Ovary (tissue), 3 donors: ENCODE data around the gene FOLR3.

Experiments used
- EP300 ChIP-seq: sonication (generic); formaldehyde crosslinking; IDR thresholded peaks from one replicate; pipeline ENCODE4 v1.6.1; 2017; ENCODE audit warnings: antibody characterized with exemption
- POLR2A ChIP-seq: fragments of 450-650 bp; IDR thresholded peaks from one replicate; pipeline ENCODE4 v1.6.1; 2017; ENCODE audit warnings: antibody characterized with exemption, mild to moderate bottlenecking, moderate library complexity
- TF ChIP-seq, protein P1 (sequence below), 3 donors: fragments of 450-650 bp in 2 of 3; fragments of 200-600 bp in 1 of 3; IDR thresholded peaks; one replicate each; pipeline versions ENCODE4 v1.5.1 to v1.8.0; 2016 to 2022; ENCODE audit warnings: antibody characterized with exemption in 3 of 3, mild to moderate bottlenecking in 1 of 3
- donor health status: DM: no; HTN: no; CAD: no.

DNA sequence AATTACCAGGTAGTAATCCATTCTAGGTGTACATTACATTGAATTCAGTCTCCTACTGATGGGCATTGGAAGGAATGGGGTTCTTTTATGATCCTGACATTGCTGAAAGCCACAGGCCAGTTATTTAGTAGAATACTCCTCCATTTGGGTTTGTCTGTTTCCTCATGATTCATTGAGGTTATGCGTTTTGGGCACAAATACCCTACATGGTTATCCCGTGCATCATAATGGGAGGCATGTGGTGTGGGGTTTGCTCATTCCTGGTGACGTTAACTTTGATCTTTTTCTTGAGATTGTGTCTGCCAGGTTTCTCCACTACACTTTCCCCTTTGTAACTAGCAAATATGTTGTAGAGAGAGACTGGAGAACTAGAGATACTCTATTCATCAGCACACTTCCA lies 5.5 kb downstream of the FOLR3 start:
- TF ChIP-seq, protein P1, sequence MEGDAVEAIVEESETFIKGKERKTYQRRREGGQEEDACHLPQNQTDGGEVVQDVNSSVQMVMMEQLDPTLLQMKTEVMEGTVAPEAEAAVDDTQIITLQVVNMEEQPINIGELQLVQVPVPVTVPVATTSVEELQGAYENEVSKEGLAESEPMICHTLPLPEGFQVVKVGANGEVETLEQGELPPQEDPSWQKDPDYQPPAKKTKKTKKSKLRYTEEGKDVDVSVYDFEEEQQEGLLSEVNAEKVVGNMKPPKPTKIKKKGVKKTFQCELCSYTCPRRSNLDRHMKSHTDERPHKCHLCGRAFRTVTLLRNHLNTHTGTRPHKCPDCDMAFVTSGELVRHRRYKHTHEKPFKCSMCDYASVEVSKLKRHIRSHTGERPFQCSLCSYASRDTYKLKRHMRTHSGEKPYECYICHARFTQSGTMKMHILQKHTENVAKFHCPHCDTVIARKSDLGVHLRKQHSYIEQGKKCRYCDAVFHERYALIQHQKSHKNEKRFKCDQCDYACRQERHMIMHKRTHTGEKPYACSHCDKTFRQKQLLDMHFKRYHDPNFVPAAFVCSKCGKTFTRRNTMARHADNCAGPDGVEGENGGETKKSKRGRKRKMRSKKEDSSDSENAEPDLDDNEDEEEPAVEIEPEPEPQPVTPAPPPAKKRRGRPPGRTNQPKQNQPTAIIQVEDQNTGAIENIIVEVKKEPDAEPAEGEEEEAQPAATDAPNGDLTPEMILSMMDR (IDR thresholded peaks at IDR 0.05), result no peak
- TF ChIP-seq POLR2A (no peak), EP300 (no peak)
